ENCODE measurements around the gene RARA.

Gene RARA

DNA sequence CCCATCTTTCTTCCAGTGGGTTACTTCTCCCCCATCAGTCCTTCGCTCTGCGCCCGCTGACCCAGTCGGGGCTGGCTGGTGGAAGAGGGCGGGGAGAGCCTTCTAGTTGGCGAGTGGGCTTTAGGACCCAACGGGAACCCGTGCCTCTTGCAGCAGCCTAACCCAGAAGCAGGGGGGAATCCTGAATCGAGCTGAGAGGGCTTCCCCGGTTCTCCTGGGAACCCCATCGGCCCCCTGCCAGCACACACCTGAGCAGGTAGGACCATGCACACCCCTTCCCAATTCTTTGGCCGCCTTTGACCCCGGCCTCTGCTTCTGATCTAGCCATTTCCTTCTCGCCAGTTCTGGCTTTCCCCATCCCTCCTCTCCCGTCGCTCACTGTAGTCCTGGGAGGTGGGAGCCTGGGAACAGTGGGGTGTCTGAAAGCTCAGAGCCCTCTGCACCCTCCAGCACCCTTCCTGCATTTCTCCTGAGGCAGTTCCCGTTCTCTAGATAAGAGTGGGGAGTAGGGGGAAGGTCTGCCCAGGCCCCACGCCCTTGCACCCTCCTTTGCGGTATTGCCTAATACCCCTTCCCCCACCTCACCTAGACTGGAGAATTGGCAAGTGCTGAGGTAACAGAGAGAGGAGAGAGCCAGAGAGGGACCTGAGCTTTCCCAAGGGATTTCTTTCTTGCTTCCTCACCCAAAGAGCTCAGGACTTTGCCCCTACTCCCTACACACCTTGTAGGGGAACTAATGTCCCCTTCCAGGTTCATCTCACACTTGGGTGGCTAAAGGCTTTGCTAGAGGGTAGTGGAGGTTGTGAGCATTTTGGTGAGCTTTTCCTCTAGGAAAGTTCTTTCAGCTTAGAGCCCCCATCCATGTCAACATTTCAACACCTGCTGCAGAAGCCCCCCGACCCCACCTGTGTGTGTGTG is at the start of gene RARA:
TSS of gene RARA (plus strand) at position 150 of the 918 bp plus-strand sequence. CDS start 22,039 bp downstream, outside the sequence.
- Histone ChIP-seq H3K27me3 (replicated peaks; ENCODE audit: control insufficient read depth, insufficient read depth, low read length) (no peaks in the 10 kb centered on the region), H3K36me3 (ENCODE audit: control insufficient read depth, insufficient read depth, low read length, severe bottlenecking) (no peaks in the 10 kb centered on the region), H3K9me3 (ENCODE audit: control insufficient read depth, low read length) (no peaks in the 10 kb centered on the region), H3K4me1 (ENCODE audit: control insufficient read depth, insufficient read depth, low read length) (peaks cover 86% of the 10 kb centered on the region), H3K9ac (ENCODE audit: low read length) (peak within 1 kb of the TSS; percentile 79), H3K4me3 (ENCODE audit: low read length) (peak within 1 kb of the TSS; percentile 80)
- DNase-seq (ENCODE audit: low read depth) = peak; percentile 60

DNA sequence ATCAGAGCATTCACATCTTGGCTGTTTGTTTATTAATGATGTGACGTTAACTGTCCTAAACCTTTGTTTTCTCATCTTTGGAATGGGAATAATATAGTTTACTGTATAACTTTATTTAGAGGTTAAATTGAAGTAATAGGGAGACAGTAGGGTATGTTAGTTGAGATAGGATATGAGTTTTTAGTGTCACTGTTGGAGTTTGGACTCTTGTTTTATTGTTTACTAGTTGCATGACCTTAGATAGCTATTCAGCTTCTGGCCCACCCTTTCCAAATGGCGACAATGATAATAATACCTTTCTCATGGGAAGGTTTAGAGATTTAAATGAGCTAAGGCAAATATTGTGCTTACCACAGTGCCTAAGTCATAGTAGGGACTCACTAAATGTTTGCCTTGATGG is 49.5 kb upstream of the RARA start:
- no peaks in the 10 kb centered on the region for H3K27me3 ChIP-seq (replicated peaks; ENCODE audit: control insufficient read depth, insufficient read depth, low read length)
- no peak for DNase-seq (ENCODE audit: low read depth)
- no peak overlapping the region for H3K9ac ChIP-seq (ENCODE audit: low read length)
- no peaks in the 10 kb centered on the region for H3K9me3 ChIP-seq (ENCODE audit: control insufficient read depth, low read length)
- peaks cover 51% of the 10 kb centered on the region for H3K36me3 ChIP-seq (ENCODE audit: control insufficient read depth, insufficient read depth, low read length, severe bottlenecking)
- no peaks in the 10 kb centered on the region for H3K4me1 ChIP-seq (ENCODE audit: control insufficient read depth, insufficient read depth, low read length)
- no peak overlapping the region for H3K4me3 ChIP-seq (ENCODE audit: low read length)

GRCh38 chr17:40260528-40260927 is 48.5 kb upstream of the RARA start:
- H3K9me3 ChIP-seq (ENCODE audit: control insufficient read depth, low read length) = no peaks in the 10 kb centered on the region
- H3K36me3 ChIP-seq (ENCODE audit: control insufficient read depth, insufficient read depth, low read length, severe bottlenecking) = peaks cover 61% of the 10 kb centered on the region
- no peaks in the 10 kb centered on the region for H3K4me1 ChIP-seq (ENCODE audit: control insufficient read depth, insufficient read depth, low read length)
- no peaks in the 10 kb centered on the region for H3K27me3 ChIP-seq (replicated peaks; ENCODE audit: control insufficient read depth, insufficient read depth, low read length)
- no peak overlapping the region for H3K9ac ChIP-seq (ENCODE audit: low read length)
- no peak overlapping the region for H3K4me3 ChIP-seq (ENCODE audit: low read length)
- no peak for DNase-seq (ENCODE audit: low read depth)

- no peaks in the 10 kb centered on the region for H3K4me1 ChIP-seq (ENCODE audit: control insufficient read depth, insufficient read depth, low read length)
- DNase-seq (ENCODE audit: low read depth) = no peak
- H3K9ac ChIP-seq (ENCODE audit: low read length) = no peak overlapping the region
- no peaks in the 10 kb centered on the region for H3K27me3 ChIP-seq (replicated peaks; ENCODE audit: control insufficient read depth, insufficient read depth, low read length)
- H3K9me3 ChIP-seq (ENCODE audit: control insufficient read depth, low read length) = no peaks in the 10 kb centered on the region
- no peak overlapping the region for H3K4me3 ChIP-seq (ENCODE audit: low read length)
- peaks cover 61% of the 10 kb centered on the region for H3K36me3 ChIP-seq (ENCODE audit: control insufficient read depth, insufficient read depth, low read length, severe bottlenecking)
These were observed 44.4 kb upstream of the RARA start for GRCh38 chr17:40264458-40265185.

GRCh38 chr17:40265337-40265736 is 43.6 kb upstream of the RARA start:
- H3K9ac ChIP-seq (ENCODE audit: low read length) = no peak overlapping the region
- no peaks in the 10 kb centered on the region for H3K4me1 ChIP-seq (ENCODE audit: control insufficient read depth, insufficient read depth, low read length)
- H3K9me3 ChIP-seq (ENCODE audit: control insufficient read depth, low read length) = no peaks in the 10 kb centered on the region
- H3K4me3 ChIP-seq (ENCODE audit: low read length) = no peak overlapping the region
- no peaks in the 10 kb centered on the region for H3K27me3 ChIP-seq (replicated peaks; ENCODE audit: control insufficient read depth, insufficient read depth, low read length)
- H3K36me3 ChIP-seq (ENCODE audit: control insufficient read depth, insufficient read depth, low read length, severe bottlenecking) = peaks cover 56% of the 10 kb centered on the region
- DNase-seq (ENCODE audit: low read depth) = no peak

- H3K36me3 ChIP-seq (ENCODE audit: control insufficient read depth, insufficient read depth, low read length, severe bottlenecking) = peaks cover 58% of the 10 kb centered on the region
These were observed 42.1 kb upstream of the RARA start for GRCh38 chr17:40266882-40267281.

DNA sequence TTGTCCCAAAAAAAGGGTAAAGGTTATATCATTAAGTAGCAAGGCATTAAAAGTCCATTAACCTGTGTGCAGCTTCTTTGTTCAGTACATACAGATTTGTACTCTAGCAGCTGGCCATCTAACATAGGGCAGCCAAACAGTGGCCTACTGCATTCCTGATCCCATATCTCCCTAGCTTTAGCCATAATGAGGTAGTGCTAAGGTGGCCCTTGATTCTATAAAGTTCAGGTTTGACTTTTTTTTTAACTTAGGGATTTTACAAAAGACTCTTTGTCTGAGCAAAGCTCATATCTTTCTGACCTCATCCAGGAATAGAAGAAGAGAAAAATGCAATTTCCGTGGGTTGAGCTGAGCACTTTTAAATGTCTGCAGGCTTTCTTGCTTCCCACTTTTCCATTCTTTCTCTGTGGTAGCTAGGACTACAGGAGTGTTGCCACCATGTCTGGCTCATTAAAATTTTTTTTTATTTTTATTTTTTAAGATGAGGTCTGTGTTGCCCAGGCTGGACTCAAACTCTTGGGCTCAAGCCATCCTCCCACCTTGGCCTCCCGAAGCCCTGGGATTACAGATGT is 40.8 kb upstream of the RARA start:
- Histone ChIP-seq H3K9ac (ENCODE audit: low read length) (no peak overlapping the region), H3K4me3 (ENCODE audit: low read length) (no peak overlapping the region), H3K36me3 (ENCODE audit: control insufficient read depth, insufficient read depth, low read length, severe bottlenecking) (peaks cover 52% of the 10 kb centered on the region), H3K9me3 (ENCODE audit: control insufficient read depth, low read length) (no peaks in the 10 kb centered on the region), H3K4me1 (ENCODE audit: control insufficient read depth, insufficient read depth, low read length) (no peaks in the 10 kb centered on the region), H3K27me3 (replicated peaks; ENCODE audit: control insufficient read depth, insufficient read depth, low read length) (no peaks in the 10 kb centered on the region)
- DNase-seq (ENCODE audit: low read depth) = no peak

More at GRCh38 chr17:40266882-40267281, 42.1 kb upstream of the RARA start:
- Histone ChIP-seq H3K9ac (ENCODE audit: low read length) (no peak overlapping the region), H3K4me3 (ENCODE audit: low read length) (no peak overlapping the region), H3K4me1 (ENCODE audit: control insufficient read depth, insufficient read depth, low read length) (no peaks in the 10 kb centered on the region), H3K27me3 (replicated peaks; ENCODE audit: control insufficient read depth, insufficient read depth, low read length) (no peaks in the 10 kb centered on the region), H3K9me3 (ENCODE audit: control insufficient read depth, low read length) (no peaks in the 10 kb centered on the region)
- DNase-seq (ENCODE audit: low read depth) = no peak

GRCh38 chr17:40278414-40278813 is 30.6 kb upstream of the RARA start:
- no peaks in the 10 kb centered on the region for H3K9me3 ChIP-seq (ENCODE audit: control insufficient read depth, low read length)
- H3K27me3 ChIP-seq (replicated peaks; ENCODE audit: control insufficient read depth, insufficient read depth, low read length) = no peaks in the 10 kb centered on the region
- no peak overlapping the region for H3K4me3 ChIP-seq (ENCODE audit: low read length)
- no peak for DNase-seq (ENCODE audit: low read depth)
- peaks cover 11% of the 10 kb centered on the region for H3K4me1 ChIP-seq (ENCODE audit: control insufficient read depth, insufficient read depth, low read length)
- no peak overlapping the region for H3K9ac ChIP-seq (ENCODE audit: low read length)
- peaks cover 83% of the 10 kb centered on the region for H3K36me3 ChIP-seq (ENCODE audit: control insufficient read depth, insufficient read depth, low read length, severe bottlenecking)

DNA sequence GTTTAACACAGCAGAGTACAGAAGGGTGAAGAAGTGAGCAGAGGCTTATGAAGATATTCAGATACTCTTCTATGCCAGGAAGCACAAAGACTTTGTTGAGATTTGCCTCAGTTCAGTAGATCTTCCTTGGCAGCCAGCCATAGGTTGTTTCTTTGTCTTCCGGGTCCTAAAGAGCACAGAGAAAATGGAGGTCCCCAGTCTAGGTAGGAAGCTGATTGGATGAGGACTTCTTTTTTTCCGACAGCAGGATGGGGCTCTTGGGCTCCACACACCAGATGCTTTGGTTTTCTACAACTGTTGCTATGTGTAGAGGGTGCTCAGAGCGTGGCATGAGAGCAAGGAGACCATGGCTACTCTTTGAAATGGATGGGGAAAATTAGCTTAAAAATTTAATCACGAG is 29.6 kb upstream of the RARA start:
- peaks cover 21% of the 10 kb centered on the region for H3K4me1 ChIP-seq (ENCODE audit: control insufficient read depth, insufficient read depth, low read length)
- H3K36me3 ChIP-seq (ENCODE audit: control insufficient read depth, insufficient read depth, low read length, severe bottlenecking) = peaks cover 73% of the 10 kb centered on the region
- H3K9me3 ChIP-seq (ENCODE audit: control insufficient read depth, low read length) = no peaks in the 10 kb centered on the region
- H3K9ac ChIP-seq (ENCODE audit: low read length) = no peak overlapping the region
- H3K4me3 ChIP-seq (ENCODE audit: low read length) = no peak overlapping the region
- no peak for DNase-seq (ENCODE audit: low read depth)
- H3K27me3 ChIP-seq (replicated peaks; ENCODE audit: control insufficient read depth, insufficient read depth, low read length) = no peaks in the 10 kb centered on the region

GRCh38 chr17:40281663-40282062 is 27.3 kb upstream of the RARA start:
- Histone ChIP-seq H3K27me3 (replicated peaks; ENCODE audit: control insufficient read depth, insufficient read depth, low read length) (no peaks in the 10 kb centered on the region), H3K4me3 (ENCODE audit: low read length) (no peak overlapping the region), H3K9ac (ENCODE audit: low read length) (no peak overlapping the region), H3K36me3 (ENCODE audit: control insufficient read depth, insufficient read depth, low read length, severe bottlenecking) (peaks cover 53% of the 10 kb centered on the region), H3K9me3 (ENCODE audit: control insufficient read depth, low read length) (no peaks in the 10 kb centered on the region), H3K4me1 (ENCODE audit: control insufficient read depth, insufficient read depth, low read length) (peaks cover 28% of the 10 kb centered on the region)
- no peak for DNase-seq (ENCODE audit: low read depth)

- H3K4me3 ChIP-seq (ENCODE audit: low read length) = peak overlapping the region; percentile 76
These were observed 25.3 kb upstream of the RARA start for GRCh38 chr17:40283662-40284061.

More at GRCh38 chr17:40283662-40284061, 25.3 kb upstream of the RARA start:
- Histone ChIP-seq H3K9ac (ENCODE audit: low read length) (peak overlapping the region; percentile 58), H3K36me3 (ENCODE audit: control insufficient read depth, insufficient read depth, low read length, severe bottlenecking) (peaks cover 33% of the 10 kb centered on the region), H3K9me3 (ENCODE audit: control insufficient read depth, low read length) (no peaks in the 10 kb centered on the region), H3K27me3 (replicated peaks; ENCODE audit: control insufficient read depth, insufficient read depth, low read length) (no peaks in the 10 kb centered on the region), H3K4me1 (ENCODE audit: control insufficient read depth, insufficient read depth, low read length) (peaks cover 29% of the 10 kb centered on the region)
- peak; percentile 75 for DNase-seq (ENCODE audit: low read depth)

All from adipocyte (in vitro differentiated cells).